ENCODE data around the gene MAPK14. TPM values are rescaled to one million over a fixed set of nuclear protein-coding genes. Genes with fewer than 3 reads are reported as not detected.

Gene MAPK14
- polyA plus RNA-seq, 12 donors: 33.4 to 43.6 (median 37.5) TPM; not detected in 1

GRCh38 chr6:36133148-36133547 is 105.5 kb downstream of the MAPK14 start:
- no peak for DNase-seq

DNA sequence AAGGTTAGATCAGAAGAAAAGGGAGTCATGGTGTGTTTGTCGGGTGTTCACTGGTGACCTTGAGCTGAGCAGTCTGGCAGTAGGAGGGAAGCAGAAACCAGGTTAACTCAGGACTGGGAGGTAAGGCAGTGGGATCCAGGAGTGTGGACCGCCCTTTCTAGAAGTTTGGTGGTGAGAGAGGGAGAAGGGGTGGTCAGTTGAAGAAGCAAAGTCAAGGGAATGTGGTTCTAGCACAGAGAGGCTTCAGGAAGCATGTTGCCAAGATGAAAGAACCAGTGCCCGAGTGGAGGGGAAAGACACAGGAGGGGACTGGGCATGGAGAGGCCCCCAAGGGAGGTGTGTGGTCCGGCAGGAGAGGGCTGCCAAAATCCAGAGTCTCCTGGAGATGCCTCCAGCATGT is 106.3 kb downstream of the MAPK14 start:
- DNase-seq: no peak

DNA sequence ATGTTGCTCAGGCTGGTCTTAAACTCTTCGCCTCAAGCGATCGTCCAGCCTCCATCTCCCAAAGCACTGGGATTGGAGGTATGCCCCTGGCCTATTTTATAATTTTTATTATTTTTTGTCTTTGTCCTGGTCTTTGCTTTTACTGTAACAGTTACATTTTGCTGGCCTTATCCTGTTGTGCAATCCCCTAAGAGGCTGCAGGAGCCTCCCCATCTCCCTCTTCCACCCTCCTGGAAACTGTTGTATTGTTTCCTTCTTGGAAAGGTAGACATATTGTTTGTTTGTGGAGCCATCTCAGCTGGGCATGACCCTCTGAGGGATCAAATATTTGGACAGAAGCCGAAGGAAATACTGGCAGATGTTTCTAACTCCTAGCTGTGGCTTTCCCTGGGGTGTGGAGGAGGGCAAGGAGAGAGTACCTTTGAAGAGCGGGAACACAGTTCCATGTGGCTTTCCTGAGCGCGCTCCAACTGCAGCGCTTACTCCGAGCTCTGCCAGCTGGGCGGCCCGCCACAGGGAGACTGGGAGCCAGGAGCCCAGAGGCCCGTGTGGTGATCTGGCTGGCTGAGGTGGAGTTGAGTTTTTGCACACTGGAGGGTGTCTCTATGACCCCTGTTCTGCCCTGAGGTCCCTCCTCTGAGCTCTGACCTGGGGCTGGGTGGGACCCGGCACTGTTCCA is 107.6 kb downstream of the MAPK14 start:
- no peak for DNase-seq

- no peak for DNase-seq
Observed at GRCh38 chr6:36136034-36136433, 108.4 kb downstream of the MAPK14 start.

- no peak for DNase-seq
Observed at GRCh38 chr6:36136551-36136950, 108.9 kb downstream of the MAPK14 start.

GRCh38 chr6:36138667-36139066 is 111.1 kb downstream of the MAPK14 start:
- DNase-seq: no peak

- DNase-seq: no peak
Observed at GRCh38 chr6:36139431-36139830, 111.8 kb downstream of the MAPK14 start.

GRCh38 chr6:36139991-36140710 is 112.5 kb downstream of the MAPK14 start:
- no peak for DNase-seq

DNA sequence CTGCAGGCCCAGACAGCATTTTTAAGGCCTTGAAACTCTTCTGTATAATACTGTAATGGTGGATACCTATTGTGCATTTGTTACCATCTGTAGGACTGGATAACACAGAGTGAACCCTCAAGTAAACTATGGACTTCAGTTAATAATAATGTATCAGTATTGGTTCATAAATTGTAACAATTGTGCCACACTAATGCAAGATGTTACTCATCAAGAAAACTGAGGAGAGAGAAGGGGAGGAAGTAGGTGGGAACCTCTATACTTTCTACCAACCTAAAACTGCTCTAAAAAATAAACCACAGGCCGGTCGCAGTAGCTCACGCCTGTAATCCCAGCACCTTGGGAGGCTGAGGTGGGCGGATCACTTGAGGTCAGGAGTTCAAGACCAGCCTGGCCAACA is 113.5 kb downstream of the MAPK14 start:
- DNase-seq: no peak

DNA sequence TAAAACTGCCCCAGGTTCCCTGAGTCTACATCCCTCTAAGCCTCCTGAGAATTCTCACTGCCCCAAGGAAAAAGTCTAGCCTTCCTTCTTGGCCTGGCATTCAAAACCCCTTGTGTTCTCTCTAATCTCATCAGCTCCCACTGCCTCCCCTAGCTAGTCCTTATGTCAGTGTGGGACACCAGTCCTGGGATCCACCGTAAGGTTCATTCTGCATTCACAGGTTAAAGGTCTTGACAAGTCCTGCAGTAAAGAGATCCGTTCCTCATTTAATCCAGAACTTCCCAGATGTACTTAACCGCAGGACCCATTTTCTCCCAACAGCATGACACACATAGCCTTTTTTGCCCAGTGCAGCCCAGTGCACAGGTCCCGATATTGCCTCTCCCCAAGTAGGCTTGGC is 114.4 kb downstream of the MAPK14 start:
- DNase-seq: no peak

DNA sequence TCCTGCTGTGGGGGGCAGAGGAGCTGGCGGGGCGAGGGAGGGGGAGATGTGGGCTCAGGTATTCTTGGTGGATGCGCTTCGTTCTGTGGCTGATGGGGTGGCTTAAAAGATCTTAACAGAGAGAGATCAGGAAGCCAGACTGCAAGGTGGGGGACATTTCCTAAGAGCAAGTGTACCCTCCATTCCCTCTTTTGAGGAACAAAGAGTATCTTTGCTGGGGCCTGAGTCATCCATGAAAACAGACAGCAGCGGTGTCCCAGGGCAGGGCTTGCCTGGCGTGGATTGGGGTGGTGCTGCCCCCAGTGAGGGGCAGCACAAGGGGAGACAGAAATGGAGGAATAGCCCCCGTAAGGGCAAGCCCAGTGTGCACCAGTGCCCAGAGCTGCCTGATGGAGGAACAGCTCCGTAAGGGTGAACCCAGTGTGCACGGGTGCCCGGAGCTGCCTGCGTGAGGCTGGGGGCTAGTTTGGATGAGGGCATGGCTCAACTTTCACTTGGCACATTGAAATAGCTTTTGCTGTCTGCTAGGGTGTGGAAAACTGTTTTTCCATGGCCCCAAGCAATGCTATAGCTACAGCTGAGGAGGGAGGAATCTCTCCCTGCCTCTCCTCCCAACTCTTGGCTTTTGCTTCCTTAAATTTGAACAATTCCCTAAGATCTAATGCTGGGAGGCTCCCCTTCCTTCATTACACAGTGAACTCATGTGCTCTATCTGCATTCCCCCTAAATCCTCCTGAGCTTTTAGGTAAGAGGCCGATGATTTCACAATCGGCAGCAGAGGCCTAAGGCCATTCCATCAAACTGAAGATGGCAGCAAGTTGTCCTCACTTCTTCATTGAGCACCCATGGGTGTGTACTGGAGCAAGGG is 115.6 kb downstream of the MAPK14 start:
- no peak for DNase-seq

DNA sequence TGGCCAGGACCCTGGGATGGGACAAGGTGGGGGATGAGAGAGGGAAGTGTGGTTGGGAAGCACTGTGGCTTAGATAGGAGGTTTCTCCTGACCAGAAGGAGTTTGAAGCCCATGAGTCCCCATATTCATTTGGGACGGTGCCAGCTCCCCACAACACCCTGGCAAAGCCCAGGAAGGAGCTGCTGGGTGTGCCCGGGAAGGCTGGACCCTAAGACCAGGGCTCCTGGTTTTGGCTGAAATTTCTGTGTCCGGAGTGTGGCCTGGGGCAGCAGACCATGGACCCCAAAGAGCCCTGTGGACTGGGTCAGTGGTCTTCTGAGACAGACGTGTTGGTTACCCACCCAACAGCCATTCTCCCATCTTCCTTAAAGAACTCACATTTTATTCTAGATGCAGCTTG is 117.9 kb downstream of the MAPK14 start:
- DNase-seq: no peak

DNA sequence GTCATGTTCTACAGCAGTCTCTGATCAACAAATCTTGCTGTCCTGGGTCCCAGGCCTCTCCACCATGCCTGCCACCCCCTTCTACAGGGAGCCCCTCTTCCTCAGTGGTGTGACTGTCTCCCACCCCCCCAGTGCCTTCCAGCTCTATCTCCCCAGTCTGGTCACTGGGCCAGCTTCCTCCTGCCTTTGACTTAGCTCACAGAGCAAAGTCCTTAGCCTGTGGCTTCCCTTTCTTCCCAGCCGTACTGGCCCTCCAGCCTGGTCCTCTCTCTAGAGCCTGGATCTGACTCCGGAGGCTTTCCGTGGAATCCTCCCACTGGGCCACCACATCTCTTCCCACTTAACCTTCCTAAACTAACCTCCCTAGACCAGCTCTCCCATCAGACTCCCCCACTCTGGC is 119.7 kb downstream of the MAPK14 start:
- no peak for DNase-seq

DNA sequence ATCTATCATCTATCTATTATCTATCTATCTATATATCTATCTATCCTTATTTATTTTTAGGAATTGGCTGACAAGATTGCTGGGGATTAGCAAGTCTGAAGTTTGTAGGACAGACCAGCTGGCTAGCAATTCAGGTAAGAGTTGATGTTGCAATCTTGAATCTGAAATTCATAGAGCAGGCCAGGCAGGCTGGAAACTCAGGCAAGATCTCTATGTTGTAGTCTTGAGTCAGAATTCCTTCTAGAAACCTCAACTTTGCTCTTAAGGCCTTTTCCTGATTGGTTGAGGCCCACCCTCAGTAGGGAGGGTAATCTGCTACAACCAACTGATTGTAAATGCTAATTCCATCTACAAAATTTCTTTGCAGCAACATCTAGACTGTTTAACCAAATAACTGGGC is 121.9 kb downstream of the MAPK14 start:
- no peak for DNase-seq

- DNase-seq: no peak
Observed at GRCh38 chr6:36150283-36150682, 122.7 kb downstream of the MAPK14 start.

- no peak for DNase-seq
Observed at GRCh38 chr6:36154286-36154685, 126.7 kb downstream of the MAPK14 start.

DNA sequence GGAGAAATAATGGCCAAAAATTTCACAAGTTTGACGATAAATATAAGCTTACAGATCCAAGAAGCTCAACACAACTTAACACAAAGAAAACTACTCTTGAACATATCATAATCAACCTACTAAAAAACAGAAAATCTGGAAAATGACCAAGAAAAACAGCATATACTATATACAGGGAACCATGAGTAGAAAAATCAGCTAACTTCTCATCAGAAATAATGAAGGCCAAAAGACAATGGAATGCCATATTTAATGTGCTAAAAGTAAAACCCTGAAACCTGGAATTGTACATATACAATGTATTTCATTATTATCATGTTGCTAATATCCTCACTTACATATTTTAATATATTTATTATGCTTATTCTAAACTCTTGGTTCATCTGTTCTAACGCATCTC is 128.1 kb downstream of the MAPK14 start:
- no peak for DNase-seq

- no peak for DNase-seq
Observed at GRCh38 chr6:36160147-36160760, 132.6 kb downstream of the MAPK14 start.
